ENCODE measurements around the gene KPNA2.

DNA sequence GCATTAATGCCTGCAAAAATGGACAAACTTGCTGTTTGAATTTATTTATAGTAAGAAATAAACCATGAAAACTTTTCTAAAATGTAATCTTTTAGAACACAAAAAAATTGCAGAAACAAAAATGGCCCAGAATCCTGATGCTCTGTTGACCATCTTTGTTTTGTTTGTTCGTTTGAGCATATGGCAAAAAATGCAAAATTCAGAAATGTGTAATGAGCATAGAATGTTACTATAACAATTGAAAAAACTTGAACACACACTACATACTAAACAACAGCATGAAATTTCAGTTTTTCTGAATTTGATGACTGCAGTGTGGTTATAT is 1.1 kb upstream of the KPNA2 start:
- TF ChIP-seq, protein P1, sequence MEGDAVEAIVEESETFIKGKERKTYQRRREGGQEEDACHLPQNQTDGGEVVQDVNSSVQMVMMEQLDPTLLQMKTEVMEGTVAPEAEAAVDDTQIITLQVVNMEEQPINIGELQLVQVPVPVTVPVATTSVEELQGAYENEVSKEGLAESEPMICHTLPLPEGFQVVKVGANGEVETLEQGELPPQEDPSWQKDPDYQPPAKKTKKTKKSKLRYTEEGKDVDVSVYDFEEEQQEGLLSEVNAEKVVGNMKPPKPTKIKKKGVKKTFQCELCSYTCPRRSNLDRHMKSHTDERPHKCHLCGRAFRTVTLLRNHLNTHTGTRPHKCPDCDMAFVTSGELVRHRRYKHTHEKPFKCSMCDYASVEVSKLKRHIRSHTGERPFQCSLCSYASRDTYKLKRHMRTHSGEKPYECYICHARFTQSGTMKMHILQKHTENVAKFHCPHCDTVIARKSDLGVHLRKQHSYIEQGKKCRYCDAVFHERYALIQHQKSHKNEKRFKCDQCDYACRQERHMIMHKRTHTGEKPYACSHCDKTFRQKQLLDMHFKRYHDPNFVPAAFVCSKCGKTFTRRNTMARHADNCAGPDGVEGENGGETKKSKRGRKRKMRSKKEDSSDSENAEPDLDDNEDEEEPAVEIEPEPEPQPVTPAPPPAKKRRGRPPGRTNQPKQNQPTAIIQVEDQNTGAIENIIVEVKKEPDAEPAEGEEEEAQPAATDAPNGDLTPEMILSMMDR (IDR thresholded peaks at IDR 0.05) = no peak
- TF ChIP-seq POLR2AphosphoS5 (IDR thresholded peaks at IDR 0.05) = no peak

Measured in breast epithelium (tissue), 3 donors.